B cell (primary cell): ENCODE data around the gene NUP155. TPM values are rescaled to one million over a fixed set of nuclear protein-coding genes. Genes with fewer than 3 reads are reported as not detected.
"Not testable (repeated sequence)": the region's sequence is repeated elsewhere in the genome, so short reads cannot be mapped to it uniquely, and the experiment has no call there.

ENCODE experiments used
- ATAC-seq: fragments of 200-7000 bp; cut with Tn5 transposase; one replicate; pipeline ENCODE4 v1.10.0; 2021; ENCODE audit warnings: low read depth, mild to moderate bottlenecking, moderate number of reproducible peaks, moderate library complexity
- CTCF ChIA-PET: fragments of 350-600 bp; sonication (Branson Sonifier 250); formaldehyde crosslinking; loops from one replicate; lab custom pipeline; 2021; ENCODE audit warnings: antibody characterized with exemption, inconsistent platforms; lab: Charles Lee
- POLR2A ChIA-PET: fragments of 350-600 bp; sonication (Branson Sonifier 250); formaldehyde crosslinking; loops from one replicate; lab custom pipeline; 2021; ENCODE audit warnings: antibody characterized with exemption; lab: Charles Lee
- DNase-seq: peaks from one replicate; pipeline ENCODE4 v3.0.0; 2013
- H2AFZ ChIP-seq: 2 replicates; pipeline ENCODE4 v1.6.1; 2012; ENCODE audit warnings: mild to moderate bottlenecking, low read depth, low read length; ENCODE audit not compliant: insufficient read depth, poor library complexity, severe bottlenecking
- H3K27ac ChIP-seq, 2 donors: 1 replicate in 1 of 2; 2 replicates in 1 of 2; pipeline ENCODE4 v1.5.1; 2012 to 2013; ENCODE audit warnings: low read length in 2 of 2, mild to moderate bottlenecking in 2 of 2, moderate library complexity in 1 of 2
- H3K27me3 ChIP-seq, 4 experiments: fragments of 200-600 bp in 1 of 4; sonication (generic) in 1 of 4; replicated peaks in 1 of 4; 1 replicate in 2 of 4; 2 replicates in 2 of 4; pipeline versions ENCODE4 v1.6.1 to v1.7.0; 2013 to 2016; ENCODE audit warnings: low read length in 3 of 4, mild to moderate bottlenecking in 2 of 4, mixed read lengths in 1 of 4, moderate library complexity in 1 of 4; ENCODE audit not compliant: insufficient read depth in 4 of 4, control insufficient read depth in 3 of 4; ENCODE audit errors: control extremely low read depth in 1 of 4
- H3K36me3 ChIP-seq, 2 experiments: replicated peaks in 1 of 2; 1 replicate in 1 of 2; 2 replicates in 1 of 2; pipeline versions ENCODE4 v1.6.1 to v1.7.1; 2013; ENCODE audit warnings: low read length in 1 of 2; ENCODE audit not compliant: insufficient read depth in 2 of 2, control insufficient read depth in 1 of 2; ENCODE audit errors: control extremely low read depth in 1 of 2, extremely low read depth in 1 of 2
- H3K4me1 ChIP-seq, 2 donors: fragments of 200-600 bp in 1 of 2; sonication (generic) in 1 of 2; 1 replicate in 1 of 2; 2 replicates in 1 of 2; pipeline versions ENCODE4 v1.5.1 to v1.6.1; 2013 to 2017; ENCODE audit warnings: low read length in 2 of 2; ENCODE audit not compliant: control insufficient read depth in 2 of 2, insufficient read depth in 2 of 2
- H3K4me2 ChIP-seq: replicated peaks from 2 replicates; pipeline ENCODE3; 2012; ENCODE audit warnings: mild to moderate bottlenecking, low read depth, low read length; ENCODE audit not compliant: poor library complexity, severe bottlenecking
- H3K4me3 ChIP-seq, 5 experiments: fragments of 200-600 bp in 1 of 5; sonication (generic) in 1 of 5; 1 replicate in 3 of 5; 2 replicates in 2 of 5; pipeline versions ENCODE4 v1.5.1 to v1.7.0; 2011 to 2016; ENCODE audit warnings: low read length in 4 of 5, mild to moderate bottlenecking in 4 of 5, low read depth in 2 of 5, control low read depth in 1 of 5, moderate library complexity in 1 of 5; ENCODE audit not compliant: insufficient read depth in 1 of 5; ENCODE audit errors: control extremely low read depth in 1 of 5, extremely low read depth in 1 of 5
- H3K79me2 ChIP-seq: fragments of 200-600 bp; sonication (generic); one replicate; pipeline ENCODE4 v1.6.0; 2016; ENCODE audit warnings: low read length; ENCODE audit not compliant: control insufficient read depth, insufficient read depth
- H3K9ac ChIP-seq: fragments of 200-600 bp; sonication (generic); 2 replicates; pipeline ENCODE4 v1.6.1; 2017; ENCODE audit warnings: mild to moderate bottlenecking, low read length, moderate library complexity
- H3K9me3 ChIP-seq, 3 donors: one replicate each; pipeline versions ENCODE4 v1.6.1 to v1.7.1; 2013; ENCODE audit warnings: low read length in 2 of 3; ENCODE audit not compliant: control insufficient read depth in 2 of 3, insufficient read depth in 1 of 3; ENCODE audit errors: control extremely low read depth in 1 of 3
- H4K20me1 ChIP-seq: 2 replicates; pipeline ENCODE4 v1.6.0; 2012; ENCODE audit warnings: mild to moderate bottlenecking, low read length; ENCODE audit not compliant: insufficient read depth, control insufficient read depth, poor library complexity, severe bottlenecking
- H3K27ac Mint-ChIP-seq: one replicate; pipeline ENCODE4 v1.8.0; 2021; ENCODE audit warnings: mixed read lengths
- H3K27me3 Mint-ChIP-seq: one replicate; pipeline ENCODE4 v1.8.0; 2021; ENCODE audit warnings: mixed read lengths
- H3K4me1 Mint-ChIP-seq: one replicate; pipeline ENCODE4 v1.8.0; 2021; ENCODE audit warnings: mixed read lengths
- H3K4me3 Mint-ChIP-seq: one replicate; pipeline ENCODE4 v1.8.0; 2021; ENCODE audit warnings: mixed read lengths
- H3K9me3 Mint-ChIP-seq: one replicate; pipeline ENCODE4 v1.8.0; 2022; ENCODE audit warnings: mixed read lengths; ENCODE audit not compliant: insufficient read depth
- CTCF ChIP-seq: fragments of 200-600 bp; IDR thresholded peaks from one replicate; pipeline ENCODE4 v1.8.0; 2022; ENCODE audit warnings: antibody characterized with exemption, mild to moderate bottlenecking
- WGBS: methylation state at CpG from one replicate; pipeline ENCODE4 v1.1.5; 2013; ENCODE audit warnings: missing lambda C conversion rate; ENCODE audit not compliant: insufficient coverage; 5-methylcytosine and 5-hydroxymethylcytosine counted together
- intact Hi-C: fragments of 100-400 bp; cut with micrococcal nuclease; formaldehyde crosslinking; loops from one replicate; pipeline ENCODE4 v1.10.0; 2022
- polyA plus RNA-seq: library from polyadenylated mRNA; depleted of rRNA; stranded (reverse); fragments of >200 nt; gene quantifications from 2 replicates; pipeline ENCODE4 v1.2.3, GENCODE V29; 2012
- total RNA-seq, 2 donors: library from RNA; stranded (reverse); fragments of 120-200 nt in 1 of 2; gene quantifications; 1 replicate in 1 of 2; 2 replicates in 1 of 2; pipeline versions ENCODE4 v1.2.3 to v1.2.4, GENCODE V29; 2013 to 2022

NUP155 gene
- total and polyA plus RNA-seq, 2 donors (not counting 1 experiment from before 2014, with no cell fraction given), result 6.0 to 33.8 TPM

GRCh38 chr5:37379100-37379628 is 8.3 kb upstream of the NUP155 start, which contains the start of gene WDR70:
Gene WDR70 (plus strand): TSS chr5:37379318. CDS start chr5:37379368, 50 bp downstream.
- TF ChIP-seq CTCF, result peak; percentile 60
- CTCF ChIA-PET, result interaction anchor here (0.6 to 2.0 kb wide), 4 partner anchors 9 to 1121 kb away, joined by 3 to 35 read pairs (median 4); partner anchors contain the start of gene NUP155
- H3K4me1 ChIP-seq, H3K27me3 Mint-ChIP-seq, H4K20me1 ChIP-seq, H3K9me3 Mint-ChIP-seq, H3K27me3 ChIP-seq, H3K36me3 ChIP-seq, H3K9me3 ChIP-seq: not testable (repeated sequence)
- peak within 1 kb of the TSS; percentile 82 for H3K27ac Mint-ChIP-seq
- Histone ChIP-seq H3K27ac (peak within 1 kb of the TSS; percentile 28 to 74), H3K79me2 (peaks cover 12% of the 10 kb centered on the region), H2AFZ (peak within 1 kb of the TSS; percentile 89), H3K4me2 (peak within 1 kb of the TSS; percentile 70), H3K4me3 (peak within 1 kb of the TSS; percentile 13 to 79 (median 67)), H3K9ac (peak within 1 kb of the TSS; percentile 88)
- H3K4me3 Mint-ChIP-seq, result peak within 1 kb of the TSS; percentile 94
- peak; percentile 97 for ATAC-seq
- under 1% methylated on average over 33 of the region's 39 CpGs for WGBS
- DNase-seq, result peak; percentile 91
- POLR2A ChIA-PET, result interaction anchor here (1.4 kb wide), 1 partner anchor 8 kb away, joined by 12 read pairs; the partner anchor contains the start of gene NUP155
- intact Hi-C loops, result loop anchor here (1.0 to 10.0 kb wide), 4 partner anchors 8 to 1696 kb away; partner anchors contain the start of genes CPLANE1, NADK2, NUP155 and RICTOR
- H3K4me1 Mint-ChIP-seq, result peaks cover 12% of the 10 kb centered on the region

DNA sequence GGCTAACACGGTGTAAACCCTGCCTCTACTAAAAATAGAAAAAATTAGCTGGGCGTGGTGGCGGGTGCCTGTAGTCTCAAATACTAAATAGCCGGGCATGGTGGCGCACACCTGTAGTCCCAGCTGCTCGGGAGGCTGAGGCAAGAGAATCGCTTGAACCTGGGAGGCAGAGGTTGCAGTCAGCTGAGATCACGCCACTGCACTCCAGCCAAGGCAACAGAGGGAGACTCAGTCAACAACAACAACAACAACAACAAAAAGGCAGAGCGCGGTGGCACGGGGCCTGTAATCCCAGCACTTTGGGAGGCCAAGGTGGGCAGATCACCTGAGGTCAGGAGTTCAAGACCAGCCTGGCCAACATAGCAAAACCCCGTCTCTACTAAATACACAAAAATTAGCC is 7.2 kb upstream of the NUP155 start:
- Mint-ChIP-seq H3K4me3 (peak overlapping the region; percentile 57), H3K4me1 (peaks cover 12% of the 10 kb centered on the region), H3K27ac (peak overlapping the region; percentile 41)
- H3K27ac ChIP-seq, H3K9ac ChIP-seq, H3K4me1 ChIP-seq, ATAC-seq, H3K9me3 ChIP-seq, H3K4me2 ChIP-seq, H3K27me3 Mint-ChIP-seq, POLR2A ChIA-PET, H4K20me1 ChIP-seq, H2AFZ ChIP-seq, H3K4me3 ChIP-seq, DNase-seq, H3K36me3 ChIP-seq, H3K9me3 Mint-ChIP-seq, H3K27me3 ChIP-seq: not testable (repeated sequence)
- intact Hi-C loops, result loop anchor here (5.0 to 10.0 kb wide), 3 partner anchors 131 to 1697 kb away; partner anchors contain the start of genes CPLANE1, NADK2 and RICTOR
- WGBS, result 96% methylated on average over 6 of the region's 12 CpGs
- CTCF ChIA-PET, result interaction anchor here (1.2 to 2.0 kb wide), 2 partner anchors 8 to 35 kb away, joined by 3 to 35 read pairs; partner anchors contain the start of gene NUP155
- peaks cover 12% of the 10 kb centered on the region for H3K79me2 ChIP-seq
